GM12878 (cell line): ENCODE measurements around the gene MEGF6. TPM values are rescaled to one million over a fixed set of nuclear protein-coding genes. Genes with fewer than 3 reads are reported as not detected.

Source experiments
- ATAC-seq: fragments of 200-7000 bp; cut with Tn5 transposase; 3 replicates; pipeline ENCODE4 v1.9.1; 2020; ENCODE audit warnings: mild to moderate bottlenecking, moderate library complexity
- BruUV-seq: library from RNA; stranded (reverse); fragments of 400-500 nt; replicated peaks from 2 replicates; lab custom pipeline; 2021; lab: Mats Ljungman, UMichigan
- CTCF ChIA-PET: fragments of 300-600 bp; sonication (Branson Sonifier 250); formaldehyde crosslinking; extraction: SDS; loops from one replicate; lab custom pipeline; 2021; ENCODE audit warnings: inconsistent platforms; lab: Yijun Ruan, JAX
- POLR2A ChIA-PET: fragments of 350-600 bp; formaldehyde crosslinking; extraction: SDS; loops from one replicate; lab custom pipeline; 2021; ENCODE audit warnings: inconsistent platforms; lab: Charles Lee
- RAD21 ChIA-PET: fragments of 300-600 bp; sonication (Branson Sonifier 250); formaldehyde crosslinking; loops from one replicate; lab custom pipeline; 2023; ENCODE audit warnings: antibody characterized with exemption; ENCODE audit not compliant: unreplicated experiment; lab: Charles Lee
- SMC1A ChIA-PET: fragments of 300-600 bp; sonication (Branson Sonifier 250); formaldehyde crosslinking; loops from one replicate; lab custom pipeline; 2023; ENCODE audit not compliant: unreplicated experiment, uncharacterized antibody; lab: Charles Lee
- DNase-seq: peaks from one replicate; pipeline ENCODE4 v3.0.0-alpha.2; 2011; ENCODE audit warnings: low read depth, low spot score
- FAIRE-seq: peaks from 3 replicates; lab custom pipeline; 2011; peaks lifted over from hg19 to GRCh38; lab: Jason Lieb, UNC
- H2AFZ ChIP-seq: 2 replicates; pipeline ENCODE4 v1.6.0; 2011; ENCODE audit warnings: low read depth, low read length, control low read depth; ENCODE audit not compliant: control insufficient read depth
- H3K27ac ChIP-seq: 2 replicates; pipeline ENCODE4 v1.5.1; 2011; ENCODE audit warnings: control low read depth; ENCODE audit not compliant: control insufficient read depth, insufficient read depth
- H3K27me3 ChIP-seq, 2 experiments: replicated peaks in 1 of 2; 2 replicates each; pipeline versions ENCODE4 v1.6.0 to v1.6.1; 2011; ENCODE audit warnings: low read length in 1 of 2; ENCODE audit not compliant: control insufficient read depth in 2 of 2, insufficient read depth in 2 of 2
- H3K36me3 ChIP-seq, 2 experiments: 2 replicates each; pipeline ENCODE4 v1.5.1; 2011; ENCODE audit warnings: low read length in 1 of 2; ENCODE audit not compliant: control insufficient read depth in 2 of 2, insufficient read depth in 2 of 2
- H3K4me1 ChIP-seq: 2 replicates; pipeline ENCODE4 v1.6.1; 2011; ENCODE audit warnings: mild to moderate bottlenecking, low read length, moderate library complexity, mixed read lengths; ENCODE audit not compliant: control insufficient read depth, insufficient read depth
- H3K4me2 ChIP-seq: 2 replicates; pipeline ENCODE4 v1.6.0; 2011; ENCODE audit warnings: control low read depth; ENCODE audit not compliant: control insufficient read depth, insufficient read depth
- H3K4me3 ChIP-seq: fragments of 200-600 bp; sonication (generic); 2 replicates; pipeline ENCODE4 v1.5.1; 2016
- H3K79me2 ChIP-seq: 2 replicates; pipeline ENCODE4 v1.6.0; 2011; ENCODE audit warnings: low read length; ENCODE audit not compliant: control insufficient read depth, insufficient read depth
- H3K9ac ChIP-seq: 2 replicates; pipeline ENCODE4 v1.8.0; 2011; ENCODE audit warnings: low read length, control low read depth, mixed read lengths; ENCODE audit not compliant: control insufficient read depth, insufficient read depth
- H3K9me3 ChIP-seq: replicated peaks from 3 replicates; pipeline ENCODE4 v1.5.1; 2011; ENCODE audit warnings: mild to moderate bottlenecking, low read length; ENCODE audit not compliant: control insufficient read depth, insufficient read depth
- H4K20me1 ChIP-seq: 2 replicates; pipeline ENCODE4 v1.6.0; 2011; ENCODE audit not compliant: control insufficient read depth, insufficient read depth
- IKZF1 ChIP-seq: fragments of 450-650 bp; conservative IDR thresholded peaks from 2 replicates; pipeline ENCODE4 v1.6.1; 2017; ENCODE audit warnings: antibody characterized with exemption, mild to moderate bottlenecking
- MEF2A ChIP-seq: IDR thresholded peaks from 2 replicates; pipeline ENCODE4 v1.6.1; 2011; ENCODE audit warnings: low read depth, mild to moderate bottlenecking, low read length, moderate library complexity; ENCODE audit not compliant: insufficient read depth
- NBN ChIP-seq: fragments of 450-650 bp; IDR thresholded peaks from 2 replicates; pipeline ENCODE4 v1.6.1; 2016
- POU2F2 ChIP-seq: IDR thresholded peaks from 3 replicates; pipeline ENCODE4 v1.6.1; 2011; ENCODE audit warnings: low read depth, mild to moderate bottlenecking, low read length, borderline replicate concordance
- RAD21 ChIP-seq: IDR thresholded peaks from 2 replicates; pipeline ENCODE4 v1.6.1; 2011; ENCODE audit warnings: mild to moderate bottlenecking, low read depth, low read length, moderate library complexity; ENCODE audit not compliant: insufficient read depth
- RBBP5 ChIP-seq: fragments of 200-600 bp; sonication (generic); conservative IDR thresholded peaks from 2 replicates; pipeline ENCODE4 v1.6.1; 2016
- RELA ChIP-seq: fragments of 450-650 bp; IDR thresholded peaks from 2 replicates; pipeline ENCODE4 v1.8.0; 2014; ENCODE audit warnings: borderline replicate concordance; ENCODE audit not compliant: partially characterized antibody
- RFX5 ChIP-seq: IDR thresholded peaks from 2 replicates; pipeline ENCODE4 v1.6.1; 2011; ENCODE audit warnings: low read depth, low read length, improper control_type of control experiment
- WGBS: methylation state at CpG from one replicate; pipeline ENCODE4 v1.1.6; 2016; ENCODE audit warnings: low lambda C conversion rate; ENCODE audit not compliant: insufficient replicate concordance, insufficient coverage; ENCODE audit errors: missing lambda C conversion rate; 5-methylcytosine and 5-hydroxymethylcytosine counted together
- in situ Hi-C: fragments of 300-500 bp; cut with MboI; formaldehyde crosslinking; loops from 9 replicates; pipeline ENCODE4 v1.14.3; 2018; ENCODE audit warnings: mixed read lengths
- intact Hi-C: fragments of 100-400 bp; cut with micrococcal nuclease; formaldehyde crosslinking; loops from one replicate; pipeline ENCODE4 v1.14.2; 2022; ENCODE audit not compliant: unreplicated experiment
- polyA plus RNA-seq, 11 experiments: library from polyadenylated mRNA; depleted of rRNA in 4 of 11; unstranded in 6 of 11; stranded (reverse) in 5 of 11; fragments of >200 nt; fragmentation: Nextera tagmentation in 4 of 11; fragmentation: Illumina TruSeq in 1 of 11; extraction: Ambion mirVana in 4 of 11; extraction: Trizol in 1 of 11; gene quantifications; 1 replicate in 1 of 11; 2 replicates in 10 of 11; pipeline versions ENCODE4 v1.2.1 to v1.2.3, GENCODE V29; 2011 to 2016; ENCODE audit warnings: inconsistent platforms in 2 of 11, missing spikeins in 2 of 11, low read depth in 1 of 11
- total RNA-seq, 4 experiments: library from RNA; depleted of rRNA in 3 of 4; stranded (reverse); fragments of >200 nt in 3 of 4; fragmentation: Illumina TruSeq in 1 of 4; extraction: Trizol in 1 of 4; gene quantifications; 2 replicates each; pipeline versions ENCODE4 v1.2.1 to v1.2.3, GENCODE V29; 2013 to 2021
- TF ChIP-seq, protein P1 (sequence below): IDR thresholded peaks from 2 replicates; pipeline ENCODE4 v1.6.1; 2011; ENCODE audit warnings: borderline replicate concordance, low read depth, mild to moderate bottlenecking, moderate library complexity, low read length; ENCODE audit not compliant: insufficient read depth, poor library complexity, severe bottlenecking
- TF ChIP-seq, protein P2 (sequence below): fragments of 450-650 bp; IDR thresholded peaks from 2 replicates; pipeline ENCODE4 v1.6.1; 2017; ENCODE audit warnings: borderline replicate concordance
- TF ChIP-seq, protein P3 (sequence below): IDR thresholded peaks from 2 replicates; pipeline ENCODE4 v1.6.1; 2012; ENCODE audit warnings: improper control_type of control experiment, low read depth, low read length; ENCODE audit not compliant: insufficient replicate concordance
- TF ChIP-seq, protein P4 (sequence below): fragments of 450-650 bp; IDR thresholded peaks from 2 replicates; pipeline ENCODE4 v1.6.1; 2017; ENCODE audit warnings: antibody characterized with exemption, mild to moderate bottlenecking, moderate library complexity

MEGF6 gene
- total and polyA plus RNA-seq, 10 of the 15 experiments (the other 5 are each of a cell fraction or from before 2014, with no cell fraction given) = 0.03 to 0.41 TPM; not detected in 8

DNA sequence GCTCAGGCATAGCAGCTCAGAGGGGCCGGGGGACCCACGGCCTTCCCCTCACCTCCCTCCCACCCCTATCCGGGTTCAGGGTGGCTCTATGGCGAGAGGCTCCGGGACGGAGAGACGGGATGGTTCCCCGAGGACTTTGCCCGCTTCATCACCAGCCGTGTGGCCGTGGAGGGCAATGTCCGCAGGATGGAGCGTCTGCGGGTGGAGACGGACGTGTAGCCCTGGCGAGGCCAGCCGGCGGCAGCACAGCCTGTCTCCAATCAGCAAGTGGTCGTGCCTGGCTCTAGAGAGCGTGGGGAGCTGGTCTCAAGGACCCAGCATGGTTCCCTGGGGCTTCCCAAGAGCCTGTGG is 131.0 kb downstream of the MEGF6 start:
- in situ Hi-C loops = loop anchor here (10.0 kb wide), 1 partner anchor 144 kb away; the partner anchor contains the start of gene TPRG1L
- no peaks in the 10 kb centered on the region for H3K27me3 ChIP-seq
- no TSS peak for BruUV-seq
- TF ChIP-seq, protein P1, sequence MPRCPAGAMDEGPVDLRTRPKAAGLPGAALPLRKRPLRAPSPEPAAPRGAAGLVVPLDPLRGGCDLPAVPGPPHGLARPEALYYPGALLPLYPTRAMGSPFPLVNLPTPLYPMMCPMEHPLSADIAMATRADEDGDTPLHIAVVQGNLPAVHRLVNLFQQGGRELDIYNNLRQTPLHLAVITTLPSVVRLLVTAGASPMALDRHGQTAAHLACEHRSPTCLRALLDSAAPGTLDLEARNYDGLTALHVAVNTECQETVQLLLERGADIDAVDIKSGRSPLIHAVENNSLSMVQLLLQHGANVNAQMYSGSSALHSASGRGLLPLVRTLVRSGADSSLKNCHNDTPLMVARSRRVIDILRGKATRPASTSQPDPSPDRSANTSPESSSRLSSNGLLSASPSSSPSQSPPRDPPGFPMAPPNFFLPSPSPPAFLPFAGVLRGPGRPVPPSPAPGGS = no peak
- TF ChIP-seq, protein P2, sequence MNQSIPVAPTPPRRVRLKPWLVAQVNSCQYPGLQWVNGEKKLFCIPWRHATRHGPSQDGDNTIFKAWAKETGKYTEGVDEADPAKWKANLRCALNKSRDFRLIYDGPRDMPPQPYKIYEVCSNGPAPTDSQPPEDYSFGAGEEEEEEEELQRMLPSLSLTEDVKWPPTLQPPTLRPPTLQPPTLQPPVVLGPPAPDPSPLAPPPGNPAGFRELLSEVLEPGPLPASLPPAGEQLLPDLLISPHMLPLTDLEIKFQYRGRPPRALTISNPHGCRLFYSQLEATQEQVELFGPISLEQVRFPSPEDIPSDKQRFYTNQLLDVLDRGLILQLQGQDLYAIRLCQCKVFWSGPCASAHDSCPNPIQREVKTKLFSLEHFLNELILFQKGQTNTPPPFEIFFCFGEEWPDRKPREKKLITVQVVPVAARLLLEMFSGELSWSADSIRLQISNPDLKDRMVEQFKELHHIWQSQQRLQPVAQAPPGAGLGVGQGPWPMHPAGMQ = no peak
- TF ChIP-seq RBBP5 (no peak), POU2F2 (no peak), IKZF1 (no peak), RAD21 (no peak), RELA (no peak), MEF2A (no peak), RFX5 (no peak), NBN (no peak)
- TF ChIP-seq, protein P3, sequence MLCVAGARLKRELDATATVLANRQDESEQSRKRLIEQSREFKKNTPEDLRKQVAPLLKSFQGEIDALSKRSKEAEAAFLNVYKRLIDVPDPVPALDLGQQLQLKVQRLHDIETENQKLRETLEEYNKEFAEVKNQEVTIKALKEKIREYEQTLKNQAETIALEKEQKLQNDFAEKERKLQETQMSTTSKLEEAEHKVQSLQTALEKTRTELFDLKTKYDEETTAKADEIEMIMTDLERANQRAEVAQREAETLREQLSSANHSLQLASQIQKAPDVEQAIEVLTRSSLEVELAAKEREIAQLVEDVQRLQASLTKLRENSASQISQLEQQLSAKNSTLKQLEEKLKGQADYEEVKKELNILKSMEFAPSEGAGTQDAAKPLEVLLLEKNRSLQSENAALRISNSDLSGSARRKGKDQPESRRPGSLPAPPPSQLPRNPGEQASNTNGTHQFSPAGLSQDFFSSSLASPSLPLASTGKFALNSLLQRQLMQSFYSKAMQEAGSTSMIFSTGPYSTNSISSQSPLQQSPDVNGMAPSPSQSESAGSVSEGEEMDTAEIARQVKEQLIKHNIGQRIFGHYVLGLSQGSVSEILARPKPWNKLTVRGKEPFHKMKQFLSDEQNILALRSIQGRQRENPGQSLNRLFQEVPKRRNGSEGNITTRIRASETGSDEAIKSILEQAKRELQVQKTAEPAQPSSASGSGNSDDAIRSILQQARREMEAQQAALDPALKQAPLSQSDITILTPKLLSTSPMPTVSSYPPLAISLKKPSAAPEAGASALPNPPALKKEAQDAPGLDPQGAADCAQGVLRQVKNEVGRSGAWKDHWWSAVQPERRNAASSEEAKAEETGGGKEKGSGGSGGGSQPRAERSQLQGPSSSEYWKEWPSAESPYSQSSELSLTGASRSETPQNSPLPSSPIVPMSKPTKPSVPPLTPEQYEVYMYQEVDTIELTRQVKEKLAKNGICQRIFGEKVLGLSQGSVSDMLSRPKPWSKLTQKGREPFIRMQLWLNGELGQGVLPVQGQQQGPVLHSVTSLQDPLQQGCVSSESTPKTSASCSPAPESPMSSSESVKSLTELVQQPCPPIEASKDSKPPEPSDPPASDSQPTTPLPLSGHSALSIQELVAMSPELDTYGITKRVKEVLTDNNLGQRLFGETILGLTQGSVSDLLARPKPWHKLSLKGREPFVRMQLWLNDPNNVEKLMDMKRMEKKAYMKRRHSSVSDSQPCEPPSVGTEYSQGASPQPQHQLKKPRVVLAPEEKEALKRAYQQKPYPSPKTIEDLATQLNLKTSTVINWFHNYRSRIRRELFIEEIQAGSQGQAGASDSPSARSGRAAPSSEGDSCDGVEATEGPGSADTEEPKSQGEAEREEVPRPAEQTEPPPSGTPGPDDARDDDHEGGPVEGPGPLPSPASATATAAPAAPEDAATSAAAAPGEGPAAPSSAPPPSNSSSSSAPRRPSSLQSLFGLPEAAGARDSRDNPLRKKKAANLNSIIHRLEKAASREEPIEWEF = no peak
- TF ChIP-seq, protein P4, sequence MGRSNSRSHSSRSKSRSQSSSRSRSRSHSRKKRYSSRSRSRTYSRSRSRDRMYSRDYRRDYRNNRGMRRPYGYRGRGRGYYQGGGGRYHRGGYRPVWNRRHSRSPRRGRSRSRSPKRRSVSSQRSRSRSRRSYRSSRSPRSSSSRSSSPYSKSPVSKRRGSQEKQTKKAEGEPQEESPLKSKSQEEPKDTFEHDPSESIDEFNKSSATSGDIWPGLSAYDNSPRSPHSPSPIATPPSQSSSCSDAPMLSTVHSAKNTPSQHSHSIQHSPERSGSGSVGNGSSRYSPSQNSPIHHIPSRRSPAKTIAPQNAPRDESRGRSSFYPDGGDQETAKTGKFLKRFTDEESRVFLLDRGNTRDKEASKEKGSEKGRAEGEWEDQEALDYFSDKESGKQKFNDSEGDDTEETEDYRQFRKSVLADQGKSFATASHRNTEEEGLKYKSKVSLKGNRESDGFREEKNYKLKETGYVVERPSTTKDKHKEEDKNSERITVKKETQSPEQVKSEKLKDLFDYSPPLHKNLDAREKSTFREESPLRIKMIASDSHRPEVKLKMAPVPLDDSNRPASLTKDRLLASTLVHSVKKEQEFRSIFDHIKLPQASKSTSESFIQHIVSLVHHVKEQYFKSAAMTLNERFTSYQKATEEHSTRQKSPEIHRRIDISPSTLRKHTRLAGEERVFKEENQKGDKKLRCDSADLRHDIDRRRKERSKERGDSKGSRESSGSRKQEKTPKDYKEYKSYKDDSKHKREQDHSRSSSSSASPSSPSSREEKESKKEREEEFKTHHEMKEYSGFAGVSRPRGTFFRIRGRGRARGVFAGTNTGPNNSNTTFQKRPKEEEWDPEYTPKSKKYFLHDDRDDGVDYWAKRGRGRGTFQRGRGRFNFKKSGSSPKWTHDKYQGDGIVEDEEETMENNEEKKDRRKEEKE = no peak
- TF ChIP-seq, all 136 proteins: peak for 0
- H3K4me1 ChIP-seq = no peaks in the 10 kb centered on the region
- CTCF ChIA-PET = no interaction called here
- POLR2A ChIA-PET = no interaction called here
- no peak for ATAC-seq
- no peaks in the 10 kb centered on the region for H3K9me3 ChIP-seq
- H3K36me3 ChIP-seq = no peaks in the 10 kb centered on the region
- RAD21 ChIA-PET = interaction anchor here (0.7 kb wide), 1 partner anchor 298 kb away, joined by 3 read pairs; no protein-coding TSS in a partner anchor
- no peak overlapping the region for H3K4me2 ChIP-seq
- intact Hi-C loops = no loop called here
- no peak overlapping the region for H3K4me3 ChIP-seq
- no peak for DNase-seq
- no peaks in the 10 kb centered on the region for H4K20me1 ChIP-seq
- H2AFZ ChIP-seq = no peak overlapping the region
- 62% methylated on average over 17 of the region's 21 CpGs for WGBS
- no peaks in the 10 kb centered on the region for H3K79me2 ChIP-seq
- no peak overlapping the region for H3K27ac ChIP-seq
- no peak overlapping the region for H3K9ac ChIP-seq
- SMC1A ChIA-PET = no interaction called here
- no peak for FAIRE-seq
